OCI-LY7 (cell line): ENCODE results near the gene DNAL4.

ENCODE experiments used
- CTCF ChIP-seq: fragments of 200-600 bp; sonication (generic); conservative IDR thresholded peaks from 2 replicates; pipeline ENCODE4 v1.5.1; 2014; ENCODE audit warnings: mild to moderate bottlenecking, antibody characterized with exemption, low read length, moderate library complexity, mixed read lengths
- EZH2phosphoT487 ChIP-seq: fragments of 200-600 bp; sonication (generic); IDR thresholded peaks from 2 replicates; pipeline ENCODE4 v1.6.1; 2018; ENCODE audit warnings: low read depth, borderline replicate concordance, mild to moderate bottlenecking, mixed run types, antibody characterized with exemption, low read length, moderate library complexity, mixed read lengths

- no peak for TF ChIP-seq CTCF
- no peak for TF ChIP-seq EZH2phosphoT487
Observed at GRCh38 chr22:38829485-38829884, 35.5 kb upstream of the DNAL4 start.
